Measurements from ENCODE around the gene ZC3H6.

DNA sequence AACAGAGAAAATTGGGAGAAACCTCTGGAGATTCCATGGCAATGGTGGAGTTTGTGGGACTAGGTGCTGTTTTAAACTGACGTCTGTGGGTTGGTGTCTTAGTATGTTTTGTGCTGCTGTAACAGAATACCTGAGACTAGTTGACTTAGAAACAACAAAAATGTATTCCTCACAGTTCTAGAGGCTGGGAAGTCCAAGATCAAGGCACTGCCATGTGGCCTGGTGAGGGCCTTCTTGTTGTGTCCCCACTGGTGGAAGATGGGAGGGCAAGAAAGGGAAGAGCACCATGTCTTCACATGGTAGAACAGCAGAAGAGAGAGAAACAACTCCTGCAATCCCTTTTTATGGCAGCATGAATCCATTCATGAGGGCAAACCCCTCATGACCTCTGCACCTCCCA, 6.8 kb upstream of the ZC3H6 start:
- no peak for TF ChIP-seq EZH2phosphoT487 (IDR thresholded peaks at IDR 0.05)
- TF ChIP-seq, protein P1, sequence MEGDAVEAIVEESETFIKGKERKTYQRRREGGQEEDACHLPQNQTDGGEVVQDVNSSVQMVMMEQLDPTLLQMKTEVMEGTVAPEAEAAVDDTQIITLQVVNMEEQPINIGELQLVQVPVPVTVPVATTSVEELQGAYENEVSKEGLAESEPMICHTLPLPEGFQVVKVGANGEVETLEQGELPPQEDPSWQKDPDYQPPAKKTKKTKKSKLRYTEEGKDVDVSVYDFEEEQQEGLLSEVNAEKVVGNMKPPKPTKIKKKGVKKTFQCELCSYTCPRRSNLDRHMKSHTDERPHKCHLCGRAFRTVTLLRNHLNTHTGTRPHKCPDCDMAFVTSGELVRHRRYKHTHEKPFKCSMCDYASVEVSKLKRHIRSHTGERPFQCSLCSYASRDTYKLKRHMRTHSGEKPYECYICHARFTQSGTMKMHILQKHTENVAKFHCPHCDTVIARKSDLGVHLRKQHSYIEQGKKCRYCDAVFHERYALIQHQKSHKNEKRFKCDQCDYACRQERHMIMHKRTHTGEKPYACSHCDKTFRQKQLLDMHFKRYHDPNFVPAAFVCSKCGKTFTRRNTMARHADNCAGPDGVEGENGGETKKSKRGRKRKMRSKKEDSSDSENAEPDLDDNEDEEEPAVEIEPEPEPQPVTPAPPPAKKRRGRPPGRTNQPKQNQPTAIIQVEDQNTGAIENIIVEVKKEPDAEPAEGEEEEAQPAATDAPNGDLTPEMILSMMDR (IDR thresholded peaks at IDR 0.05) = no peak
